K562 (cell line): ENCODE data around the gene DPH5. TPM values are rescaled to one million over a fixed set of nuclear protein-coding genes. Genes with fewer than 3 reads are reported as not detected.

Experiments used
- ATAC-seq: fragments of 200-7000 bp; cut with Tn5 transposase; 3 replicates; pipeline ENCODE4 v1.9.1; 2020; ENCODE audit warnings: moderate library complexity
- BruUV-seq: library from RNA; stranded (reverse); fragments of 400-500 nt; replicated peaks from 2 replicates; lab custom pipeline; 2021; lab: Mats Ljungman, UMichigan
- CTCF ChIA-PET: fragments of 300-600 bp; formaldehyde crosslinking; extraction: SDS; loops from one replicate; lab custom pipeline; 2021; ENCODE audit warnings: low intra/inter-chr PET ratio; lab: Yijun Ruan, JAX
- POLR2A ChIA-PET: fragments of 300-600, 350-650 bp; sonication (Branson Sonifier 250); formaldehyde crosslinking; extraction: SDS; loops from one replicate; lab custom pipeline; 2021; ENCODE audit warnings: antibody characterized with exemption, inconsistent platforms; lab: Yijun Ruan, JAX
- DNase-seq, 4 experiments: peaks; one replicate each; pipeline versions ENCODE4 v3.0.0 to v3.0.0-alpha.2; 2011 to 2018; ENCODE audit warnings: low spot score in 3 of 4, mixed read lengths in 3 of 4; ENCODE audit errors: extremely low read depth in 1 of 4
- FAIRE-seq: peaks from 2 replicates; lab custom pipeline; 2011; peaks lifted over from hg19 to GRCh38; lab: Jason Lieb, UNC
- H2AFZ ChIP-seq: 2 replicates; pipeline ENCODE4 v1.6.0; 2011; ENCODE audit warnings: low read depth, low read length, control low read depth, inconsistent platforms
- H3K27ac ChIP-seq: fragments of 200-600 bp; 3 replicates; pipeline ENCODE4 v1.8.0; 2011; ENCODE audit warnings: low read depth, mild to moderate bottlenecking, control low read depth, inconsistent platforms, low read length, moderate library complexity, mixed read lengths; ENCODE audit errors: extremely low read depth
- H3K27me3 ChIP-seq, 2 experiments: fragments of 300-600 bp in 1 of 2; 2 replicates in 1 of 2; 3 replicates in 1 of 2; pipeline versions ENCODE4 v1.6.0 to v1.8.0; 2011; ENCODE audit warnings: inconsistent platforms in 2 of 2, low read length in 2 of 2, mild to moderate bottlenecking in 1 of 2, mixed read lengths in 1 of 2, moderate library complexity in 1 of 2; ENCODE audit not compliant: control insufficient read depth in 2 of 2, insufficient read depth in 2 of 2
- H3K36me3 ChIP-seq: fragments of 300-600 bp; 3 replicates; pipeline ENCODE4 v1.8.0; 2011; ENCODE audit warnings: mild to moderate bottlenecking, low read length, inconsistent platforms; ENCODE audit not compliant: control insufficient read depth, insufficient read depth
- H3K4me1 ChIP-seq, 2 experiments: fragments of 200-600 bp in 1 of 2; replicated peaks in 1 of 2; 2 replicates in 1 of 2; 3 replicates in 1 of 2; pipeline versions ENCODE4 v1.5.1 to v1.8.0; 2011; ENCODE audit warnings: inconsistent platforms in 2 of 2, low read length in 2 of 2, mild to moderate bottlenecking in 1 of 2, mixed read lengths in 1 of 2, moderate library complexity in 1 of 2; ENCODE audit not compliant: control insufficient read depth in 2 of 2, insufficient read depth in 2 of 2
- H3K4me2 ChIP-seq: 2 replicates; pipeline ENCODE4 v1.6.1; 2011; ENCODE audit warnings: low read length, control low read depth, inconsistent platforms, mixed read lengths; ENCODE audit not compliant: insufficient read depth
- H3K4me3 ChIP-seq: fragments of 200-600 bp; sonication (generic), shearing (Covaris generic); 2 replicates; pipeline ENCODE4 v1.5.1; 2016; ENCODE audit warnings: control low read depth, inconsistent platforms
- H3K79me2 ChIP-seq: fragments of 200-600 bp; 3 replicates; pipeline ENCODE4 v1.8.0; 2011; ENCODE audit warnings: low read length, inconsistent platforms; ENCODE audit not compliant: control insufficient read depth, insufficient read depth
- H3K9ac ChIP-seq, 2 experiments: 2 replicates each; pipeline versions ENCODE4 v1.6.0 to v1.6.1; 2011; ENCODE audit warnings: low read depth in 2 of 2, low read length in 2 of 2, control low read depth in 1 of 2, inconsistent platforms in 1 of 2, mild to moderate bottlenecking in 1 of 2, mixed read lengths in 1 of 2; ENCODE audit not compliant: insufficient read depth in 1 of 2
- H3K9me1 ChIP-seq: one replicate; pipeline ENCODE4 v1.6.0; 2011; ENCODE audit warnings: inconsistent platforms, mild to moderate bottlenecking, low read length, moderate library complexity; ENCODE audit not compliant: control insufficient read depth, insufficient read depth
- H3K9me3 ChIP-seq: replicated peaks from 2 replicates; pipeline ENCODE4 v1.5.1; 2011; ENCODE audit warnings: low read depth, low read length, inconsistent platforms; ENCODE audit not compliant: control insufficient read depth, insufficient read depth
- H4K20me1 ChIP-seq: replicated peaks from 2 replicates; pipeline ENCODE4 v1.6.1; 2011; ENCODE audit warnings: low read length, inconsistent platforms, mixed read lengths; ENCODE audit not compliant: control insufficient read depth, insufficient read depth
- ARID2 ChIP-seq: fragments of 450-650 bp; IDR thresholded peaks from 2 replicates; pipeline ENCODE4 v1.6.1; 2017; ENCODE audit warnings: antibody characterized with exemption, mild to moderate bottlenecking
- CEBPZ ChIP-seq: fragments of 150-350 bp; IDR thresholded peaks from 2 replicates; pipeline ENCODE4 v1.6.1; 2014; ENCODE audit warnings: low read depth, mild to moderate bottlenecking, low read length, borderline replicate concordance
- DIDO1 ChIP-seq: fragments of 450-650 bp; IDR thresholded peaks from 2 replicates; pipeline ENCODE4 v1.6.1; 2016; ENCODE audit warnings: low read depth, missing biosample characterization, missing genetic modification characterization
- DNMT1 ChIP-seq: fragments of 450-650 bp; IDR thresholded peaks from 2 replicates; pipeline ENCODE4 v1.6.1; 2016; ENCODE audit warnings: antibody characterized with exemption, mild to moderate bottlenecking
- GABPB2 ChIP-seq: fragments of 250-450 bp; sonication (Bioruptor Pico); conservative IDR thresholded peaks from 2 replicates; pipeline ENCODE4 v1.5.1; 2021; ENCODE audit warnings: mild to moderate bottlenecking
- GTF2E2 ChIP-seq: fragments of 200-800 bp; sonication (Bioruptor generic); IDR thresholded peaks from 2 replicates; pipeline ENCODE4 v1.6.1; 2016; ENCODE audit warnings: missing genetic modification characterization, missing compliant biosample characterization
- KDM2B ChIP-seq: fragments of 250-450 bp; sonication (Bioruptor Pico); IDR thresholded peaks from 2 replicates; pipeline ENCODE4 v1.8.0; 2021; ENCODE audit warnings: mild to moderate bottlenecking, moderate library complexity
- PML ChIP-seq: IDR thresholded peaks from 2 replicates; pipeline ENCODE4 v1.6.1; 2012; ENCODE audit warnings: low read length, inconsistent platforms
- RBM17 ChIP-seq: fragments of 200-400 bp; formaldehyde crosslinking; IDR thresholded peaks from 2 replicates; pipeline ENCODE4 v1.6.1; 2017; ENCODE audit warnings: low read depth, mild to moderate bottlenecking, low read length, borderline replicate concordance
- SP2 ChIP-seq: IDR thresholded peaks from 2 replicates; pipeline ENCODE4 v1.6.1; 2011; ENCODE audit warnings: mild to moderate bottlenecking, low read depth, low read length, moderate library complexity; ENCODE audit not compliant: poor library complexity, severe bottlenecking; ENCODE audit errors: extremely low read depth
- TAF1 ChIP-seq: IDR thresholded peaks from 2 replicates; pipeline ENCODE4 v1.6.1; 2011; ENCODE audit warnings: mild to moderate bottlenecking, low read length, moderate library complexity; ENCODE audit not compliant: insufficient read depth, control insufficient read depth, severe bottlenecking; ENCODE audit errors: extremely low read depth
- TFE3 ChIP-seq: fragments of 450-650 bp; formaldehyde crosslinking; IDR thresholded peaks from 2 replicates; pipeline ENCODE4 v1.4.0; 2020; ENCODE audit warnings: mild to moderate bottlenecking, mixed read lengths
- WGBS: fragments of 100-300 bp; shearing (Covaris generic); methylation state at CpG from one replicate; pipeline ENCODE4 v1.1.6; 2016; ENCODE audit warnings: low coverage, mixed read lengths; ENCODE audit not compliant: insufficient coverage; ENCODE audit errors: missing lambda C conversion rate; 5-methylcytosine and 5-hydroxymethylcytosine counted together
- in situ Hi-C: fragments of 300-500 bp; cut with MboI; formaldehyde crosslinking; loops from 4 replicates; pipeline ENCODE4 v1.15.0; 2018; ENCODE audit warnings: inconsistent platforms, mixed read lengths
- intact Hi-C: fragments of 100-400 bp; cut with micrococcal nuclease; formaldehyde crosslinking; loops from 2 replicates; pipeline ENCODE4 v1.14.2; 2022
- polyA plus RNA-seq, 8 experiments: library from polyadenylated mRNA; depleted of rRNA in 4 of 8; stranded (reverse) in 5 of 8; unstranded in 3 of 8; fragments of >200 nt; fragmentation: Nextera tagmentation in 2 of 8; fragmentation: Illumina TruSeq in 1 of 8; extraction: Ambion mirVana in 2 of 8; extraction: Trizol in 1 of 8; gene quantifications; 2 replicates each; pipeline versions ENCODE4 v1.2.1 to v1.2.3, GENCODE V29; 2011 to 2014; ENCODE audit warnings: inconsistent platforms in 1 of 8, missing spikeins in 1 of 8
- total RNA-seq, 7 experiments: library from RNA; depleted of rRNA in 6 of 7; stranded (reverse); fragments of >200 nt in 6 of 7; fragmentation: Illumina TruSeq in 2 of 7; extraction: Trizol in 2 of 7; gene quantifications; 2 replicates each; pipeline versions ENCODE4 v1.2.1 to v1.2.3, GENCODE V29; 2011 to 2021; ENCODE audit warnings: low replicate concordance in 1 of 7

The DPH5 gene
- total and polyA plus RNA-seq, 9 of the 15 experiments (the other 6 are each of a cell fraction or from before 2014, with no cell fraction given), result 37.6 to 159 (median 89.7) TPM

GRCh38 chr1:100988121-100988520 is 37.5 kb downstream of the DPH5 start:
- Histone ChIP-seq H2AFZ (no peak overlapping the region), H3K27ac (no peak overlapping the region), H3K79me2 (no peaks in the 10 kb centered on the region), H3K4me2 (no peak overlapping the region), H4K20me1 (no peaks in the 10 kb centered on the region), H3K9ac (no peak overlapping the region), H3K27me3 (no peaks in the 10 kb centered on the region), H3K36me3 (peaks cover 53% of the 10 kb centered on the region), H3K4me1 (no peaks in the 10 kb centered on the region), H3K9me1 (no peaks in the 10 kb centered on the region), H3K4me3 (no peak overlapping the region), H3K9me3 (no peaks in the 10 kb centered on the region)
- ChIA-PET POLR2A (interaction anchor here (0.6 kb wide), 1 partner anchor 8 kb away, joined by 3 read pairs; no protein-coding TSS in a partner anchor), CTCF (no interaction called here)
- WGBS, result 100% methylated on average over 3 of the region's 3 CpGs
- no peak for DNase-seq
- BruUV-seq, result no TSS peak
- in situ Hi-C loops, result no loop called here
- intact Hi-C loops, result no loop called here
- no peak for FAIRE-seq
- ATAC-seq, result no peak
- TF ChIP-seq PML (no peak), ARID2 (no peak)

- Histone ChIP-seq H3K4me3 (no peak overlapping the region), H3K9me1 (no peaks in the 10 kb centered on the region), H3K27me3 (no peaks in the 10 kb centered on the region), H3K4me1 (no peaks in the 10 kb centered on the region), H4K20me1 (no peaks in the 10 kb centered on the region), H3K4me2 (no peak overlapping the region), H3K9ac (no peak overlapping the region), H3K36me3 (peaks cover 31% of the 10 kb centered on the region; the same call in 2 of the 3 replicates), H3K27ac (no peak overlapping the region), H2AFZ (no peak overlapping the region), H3K9me3 (no peaks in the 10 kb centered on the region), H3K79me2 (no peaks in the 10 kb centered on the region)
- CTCF ChIA-PET, result no interaction called here
- intact Hi-C loops (no loop called here), in situ Hi-C loops (no loop called here)
- 94% methylated on average over 4 of the region's 4 CpGs for WGBS
- DNase-seq, result no peak
- no TSS peak for BruUV-seq
- POLR2A ChIA-PET, result no interaction called here
- no peak for FAIRE-seq
- ATAC-seq, result no peak
- no peak for TF ChIP-seq TFE3 (CRISPR knock-in tag)
- TF ChIP-seq SP2, result no peak
- TF ChIP-seq DNMT1, result no peak
- TF ChIP-seq RBM17, result no peak
- TF ChIP-seq CEBPZ, result no peak
- TF ChIP-seq KDM2B, result no peak
- TF ChIP-seq GABPB2 (CRISPR knock-in tag), result no peak
- TF ChIP-seq DIDO1 (tag), result no peak
- no peak for TF ChIP-seq TAF1
- no peak for TF ChIP-seq GTF2E2 (tag)
Observed at GRCh38 chr1:100982793-100983192, 42.8 kb downstream of the DPH5 start.
